ENCODE measurements around the gene TMEM108.

TMEM108 gene

DNA sequence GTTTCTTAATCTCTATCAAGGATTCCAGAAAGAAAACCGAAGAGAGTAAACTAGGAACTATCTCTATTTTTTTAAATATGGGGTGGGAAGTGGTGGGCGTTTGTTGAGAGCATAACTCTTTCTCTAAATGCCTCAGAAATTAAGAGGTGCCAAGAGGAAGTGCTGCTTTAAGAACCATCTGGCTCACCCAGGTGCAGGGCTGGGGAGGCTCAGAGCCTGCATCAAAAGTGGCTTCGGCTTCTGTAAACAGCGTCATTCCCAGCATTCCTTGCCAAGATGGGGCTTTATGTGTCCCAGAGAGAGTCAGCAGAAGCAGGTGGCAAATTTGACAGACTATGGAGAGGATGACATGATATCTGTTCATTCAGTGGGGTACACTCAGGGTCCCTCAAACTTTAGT is 238.4 kb downstream of the TMEM108 start:
- Histone ChIP-seq H3K9me3 (ENCODE audit: low read length) (no peaks in the 10 kb centered on the region), H3K36me3 (ENCODE audit: insufficient read depth, low read length) (no peaks in the 10 kb centered on the region), H3F3A (ENCODE audit: insufficient read depth, low read length) (no peaks in the 10 kb centered on the region), H4K20me1 (ENCODE audit: insufficient read depth, low read length) (no peaks in the 10 kb centered on the region), H3K27me3 (ENCODE audit: insufficient read depth, low read length) (no peaks in the 10 kb centered on the region), H3K9ac (ENCODE audit: low read length) (no peak overlapping the region), H3K27ac (ENCODE audit: low read depth, low read length, poor library complexity, severe bottlenecking) (no peak overlapping the region), H3K4me3 (ENCODE audit: low read depth, low read length, poor library complexity, severe bottlenecking) (no peak overlapping the region), H3K4me1 (ENCODE audit: insufficient read depth, low read length, severe bottlenecking) (no peaks in the 10 kb centered on the region), H3K9me2 (ENCODE audit: low read depth, low read length) (no peaks in the 10 kb centered on the region), H2AFZ (ENCODE audit: low read length) (no peak overlapping the region), H3K4me2 (ENCODE audit: low read length) (no peak overlapping the region), H3K79me2 (ENCODE audit: insufficient read depth, low read length) (no peaks in the 10 kb centered on the region)
- no peak for TF ChIP-seq EZH2 (IDR thresholded peaks at IDR 0.05; ENCODE audit: borderline replicate concordance, low read length)
- TF ChIP-seq, protein P1, sequence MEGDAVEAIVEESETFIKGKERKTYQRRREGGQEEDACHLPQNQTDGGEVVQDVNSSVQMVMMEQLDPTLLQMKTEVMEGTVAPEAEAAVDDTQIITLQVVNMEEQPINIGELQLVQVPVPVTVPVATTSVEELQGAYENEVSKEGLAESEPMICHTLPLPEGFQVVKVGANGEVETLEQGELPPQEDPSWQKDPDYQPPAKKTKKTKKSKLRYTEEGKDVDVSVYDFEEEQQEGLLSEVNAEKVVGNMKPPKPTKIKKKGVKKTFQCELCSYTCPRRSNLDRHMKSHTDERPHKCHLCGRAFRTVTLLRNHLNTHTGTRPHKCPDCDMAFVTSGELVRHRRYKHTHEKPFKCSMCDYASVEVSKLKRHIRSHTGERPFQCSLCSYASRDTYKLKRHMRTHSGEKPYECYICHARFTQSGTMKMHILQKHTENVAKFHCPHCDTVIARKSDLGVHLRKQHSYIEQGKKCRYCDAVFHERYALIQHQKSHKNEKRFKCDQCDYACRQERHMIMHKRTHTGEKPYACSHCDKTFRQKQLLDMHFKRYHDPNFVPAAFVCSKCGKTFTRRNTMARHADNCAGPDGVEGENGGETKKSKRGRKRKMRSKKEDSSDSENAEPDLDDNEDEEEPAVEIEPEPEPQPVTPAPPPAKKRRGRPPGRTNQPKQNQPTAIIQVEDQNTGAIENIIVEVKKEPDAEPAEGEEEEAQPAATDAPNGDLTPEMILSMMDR (IDR thresholded peaks at IDR 0.05; ENCODE audit: low read length) = no peak

DNA sequence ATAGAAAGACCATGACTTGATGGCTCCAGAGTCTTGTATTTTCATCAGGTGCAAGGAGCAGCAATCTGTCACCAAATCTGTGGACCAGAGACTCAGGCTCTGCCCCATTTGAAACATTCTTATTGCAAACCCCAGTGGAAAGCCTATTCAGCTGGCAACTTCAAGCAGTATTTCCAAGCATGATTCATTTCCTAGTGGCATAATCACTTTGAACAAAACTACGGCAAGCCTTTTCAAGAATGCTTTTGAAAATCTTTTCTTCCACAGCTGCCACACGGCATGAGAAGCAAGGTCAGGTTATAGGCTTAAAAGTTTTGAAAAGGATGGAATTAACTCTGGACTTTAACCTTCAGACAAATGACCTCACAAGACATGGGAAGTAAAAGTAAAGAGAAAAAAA is 239.6 kb downstream of the TMEM108 start:
- Histone ChIP-seq H3F3A (ENCODE audit: insufficient read depth, low read length) (no peaks in the 10 kb centered on the region), H3K9me3 (ENCODE audit: low read length) (no peaks in the 10 kb centered on the region), H3K4me3 (ENCODE audit: low read depth, low read length, poor library complexity, severe bottlenecking) (no peak overlapping the region), H3K4me1 (ENCODE audit: insufficient read depth, low read length, severe bottlenecking) (no peaks in the 10 kb centered on the region), H3K4me2 (ENCODE audit: low read length) (no peak overlapping the region), H3K27me3 (ENCODE audit: insufficient read depth, low read length) (no peaks in the 10 kb centered on the region), H2AFZ (ENCODE audit: low read length) (no peak overlapping the region), H3K9me2 (ENCODE audit: low read depth, low read length) (no peaks in the 10 kb centered on the region), H4K20me1 (ENCODE audit: insufficient read depth, low read length) (no peaks in the 10 kb centered on the region), H3K27ac (ENCODE audit: low read depth, low read length, poor library complexity, severe bottlenecking) (no peak overlapping the region), H3K79me2 (ENCODE audit: insufficient read depth, low read length) (no peaks in the 10 kb centered on the region), H3K36me3 (ENCODE audit: insufficient read depth, low read length) (no peaks in the 10 kb centered on the region), H3K9ac (ENCODE audit: low read length) (no peak overlapping the region)
- no peak for TF ChIP-seq EZH2 (IDR thresholded peaks at IDR 0.05; ENCODE audit: borderline replicate concordance, low read length)
- TF ChIP-seq, protein P1 (IDR thresholded peaks at IDR 0.05; ENCODE audit: low read length) = no peak

DNA sequence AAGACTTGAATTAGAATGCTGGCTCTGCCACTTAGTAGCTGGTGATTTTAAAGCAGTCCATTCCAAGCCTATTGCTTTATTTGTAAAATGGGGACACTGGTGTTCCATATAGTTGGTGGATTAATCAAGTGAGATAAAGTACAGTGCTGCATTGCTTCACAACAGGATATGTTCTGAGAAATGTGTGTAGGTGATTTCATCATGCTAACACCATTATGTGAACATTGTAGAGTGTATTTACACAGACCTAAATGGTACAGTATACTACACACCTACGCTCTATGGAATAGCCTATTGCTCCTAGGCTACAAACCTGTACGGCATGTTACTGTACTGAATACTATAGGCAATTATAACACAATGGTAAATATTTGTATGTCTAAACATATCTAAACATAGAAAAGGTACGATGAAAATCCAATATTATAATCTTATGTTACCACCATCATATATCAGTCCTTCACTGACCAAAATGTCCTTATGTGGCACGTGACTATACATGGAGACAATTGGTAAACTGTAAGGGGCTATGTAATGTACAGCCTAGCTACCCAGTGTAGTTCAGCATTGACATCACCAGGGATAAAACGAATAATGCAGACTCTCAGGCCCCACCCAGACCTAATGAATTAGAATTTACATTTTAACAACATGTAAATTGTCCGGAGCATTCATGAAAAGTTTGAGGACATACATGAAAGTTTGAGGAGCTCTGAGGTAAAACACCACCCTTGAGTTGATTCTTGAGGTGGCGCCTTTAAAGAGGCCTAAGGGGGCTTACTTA is 240.3 kb downstream of the TMEM108 start:
- H3K9me2 ChIP-seq (ENCODE audit: low read depth, low read length) = no peaks in the 10 kb centered on the region
- no peaks in the 10 kb centered on the region for H3K36me3 ChIP-seq (ENCODE audit: insufficient read depth, low read length)
- no peak overlapping the region for H3K4me3 ChIP-seq (ENCODE audit: low read depth, low read length, poor library complexity, severe bottlenecking)
- H3K79me2 ChIP-seq (ENCODE audit: insufficient read depth, low read length) = no peaks in the 10 kb centered on the region
- TF ChIP-seq EZH2 (IDR thresholded peaks at IDR 0.05; ENCODE audit: borderline replicate concordance, low read length) = no peak
- TF ChIP-seq, protein P1 (IDR thresholded peaks at IDR 0.05; ENCODE audit: low read length) = no peak
- no peaks in the 10 kb centered on the region for H3K4me1 ChIP-seq (ENCODE audit: insufficient read depth, low read length, severe bottlenecking)
- H3K4me2 ChIP-seq (ENCODE audit: low read length) = no peak overlapping the region
- H3F3A ChIP-seq (ENCODE audit: insufficient read depth, low read length) = no peaks in the 10 kb centered on the region
- H3K27ac ChIP-seq (ENCODE audit: low read depth, low read length, poor library complexity, severe bottlenecking) = no peak overlapping the region
- no peaks in the 10 kb centered on the region for H3K27me3 ChIP-seq (ENCODE audit: insufficient read depth, low read length)
- no peaks in the 10 kb centered on the region for H3K9me3 ChIP-seq (ENCODE audit: low read length)
- H2AFZ ChIP-seq (ENCODE audit: low read length) = no peak overlapping the region
- no peaks in the 10 kb centered on the region for H4K20me1 ChIP-seq (ENCODE audit: insufficient read depth, low read length)
- no peak overlapping the region for H3K9ac ChIP-seq (ENCODE audit: low read length)

Measured in OCI-LY1 (cell line).